Upper lobe of right lung (tissue), 1 donor: ENCODE data around the gene FRMD4A. TPM values are rescaled to one million over a fixed set of nuclear protein-coding genes. Genes with fewer than 3 reads are reported as not detected.

ENCODE experiments used
- ATAC-seq: fragments of 200-7000 bp; cut with Tn5 transposase; one replicate; pipeline ENCODE4 v1.9.1; 2020; ENCODE audit warnings: mild to moderate bottlenecking, moderate library complexity
- DNase-seq: peaks from one replicate; pipeline ENCODE4 v3.0.0-alpha.2; 2020
- H3K27ac ChIP-seq: fragments of 200-600 bp; one replicate; pipeline ENCODE4 v1.8.0; 2022
- H3K27me3 ChIP-seq: fragments of 200-600 bp; one replicate; pipeline ENCODE4 v1.8.0; 2022; ENCODE audit warnings: mild to moderate bottlenecking
- H3K36me3 ChIP-seq: fragments of 200-600 bp; one replicate; pipeline ENCODE4 v1.8.0; 2022
- H3K4me1 ChIP-seq: fragments of 200-600 bp; one replicate; pipeline ENCODE4 v1.8.0; 2022
- H3K4me3 ChIP-seq: fragments of 200-600 bp; one replicate; pipeline ENCODE4 v1.8.0; 2022; ENCODE audit warnings: mild to moderate bottlenecking
- H3K9me3 ChIP-seq: fragments of 200-600 bp; one replicate; pipeline ENCODE4 v1.8.0; 2022
- CTCF ChIP-seq: fragments of 200-600 bp; IDR thresholded peaks from one replicate; pipeline ENCODE4 v1.8.0; 2022; ENCODE audit warnings: antibody characterized with exemption
- intact Hi-C: fragments of 100-400 bp; cut with DNase I; formaldehyde crosslinking; loops from one replicate; pipeline ENCODE4 v1.11.0; 2022
- long read RNA-seq: library from polyadenylated mRNA; unstranded; transcript quantifications from one replicate; pipeline ENCODE4 v2.0.0, GENCODE V29; 2021
- total RNA-seq: library from RNA; stranded (reverse); fragmentation: NEBNext Ultra II Directional; extraction: Animal tissue kit (Norgen Biotek cat#: 25700); gene quantifications from one replicate; pipeline ENCODE4 v1.2.1, GENCODE V29; 2021
- donor health status: DM: no; HTN: yes; CAD: no; lungs with severe emphysema.

Gene FRMD4A
- total RNA-seq = 38.3 TPM
- long read RNA-seq, partial matches to known transcripts = 1 of 25 reads
- long read RNA-seq, other reads (novel, unspliced or antisense) = 20 of 25 reads

GRCh38 chr10:14330388-14331061 lies at the start of gene FRMD4A:
Gene FRMD4A (minus strand): TSS chr10:14330924.
- H3K27me3 ChIP-seq = peaks cover 27% of the 10 kb centered on the region
- intact Hi-C loops = no loop called here
- H3K4me1 ChIP-seq = no peaks in the 10 kb centered on the region
- no peaks in the 10 kb centered on the region for H3K36me3 ChIP-seq
- no peaks in the 10 kb centered on the region for H3K9me3 ChIP-seq
- no peak for TF ChIP-seq CTCF
- DNase-seq (no peak), ATAC-seq (no peak)
- no peak within 1 kb of the TSS for H3K27ac ChIP-seq
- no peak within 1 kb of the TSS for H3K4me3 ChIP-seq

GRCh38 chr10:14379556-14380280 lies 49.0 kb upstream of the FRMD4A start:
- TF ChIP-seq CTCF = no peak
- Histone ChIP-seq H3K4me3 (no peak overlapping the region), H3K4me1 (no peaks in the 10 kb centered on the region), H3K9me3 (no peaks in the 10 kb centered on the region), H3K27ac (no peak overlapping the region), H3K36me3 (no peaks in the 10 kb centered on the region), H3K27me3 (no peaks in the 10 kb centered on the region)
- ATAC-seq = no peak
- no peak for DNase-seq
- intact Hi-C loops = no loop called here

- no peak for ATAC-seq
- H3K4me3 ChIP-seq = no peak overlapping the region
- no peaks in the 10 kb centered on the region for H3K4me1 ChIP-seq
- no peaks in the 10 kb centered on the region for H3K9me3 ChIP-seq
- no peak overlapping the region for H3K27ac ChIP-seq
- no peaks in the 10 kb centered on the region for H3K36me3 ChIP-seq
- H3K27me3 ChIP-seq = no peaks in the 10 kb centered on the region
- DNase-seq = no peak
- no peak for TF ChIP-seq CTCF
- intact Hi-C loops = no loop called here
These were observed 47.8 kb upstream of the FRMD4A start for GRCh38 chr10:14378387-14378960.

GRCh38 chr10:14377591-14378175 lies 47.0 kb upstream of the FRMD4A start:
- intact Hi-C loops = no loop called here

More at GRCh38 chr10:14377591-14378175, 47.0 kb upstream of the FRMD4A start:
- TF ChIP-seq CTCF = no peak
- DNase-seq (no peak), ATAC-seq (no peak)
- H3K36me3 ChIP-seq = no peaks in the 10 kb centered on the region
- H3K27me3 ChIP-seq = no peaks in the 10 kb centered on the region
- H3K4me3 ChIP-seq = no peak overlapping the region
- no peaks in the 10 kb centered on the region for H3K9me3 ChIP-seq
- H3K27ac ChIP-seq = no peak overlapping the region
- no peaks in the 10 kb centered on the region for H3K4me1 ChIP-seq
